Panc1 (cell line): ENCODE measurements around the gene CD99. TPM values are rescaled to one million over a fixed set of nuclear protein-coding genes. Genes with fewer than 3 reads are reported as not detected.

Experiments used
- ATAC-seq: fragments of 200-7000 bp; cut with Tn5 transposase; 2 replicates; pipeline ENCODE4 v1.9.1; 2020; ENCODE audit warnings: mild to moderate bottlenecking, moderate library complexity
- BruUV-seq: library from RNA; stranded (reverse); fragments of 400-500 nt; replicated peaks from 2 replicates; lab custom pipeline; 2021; lab: Mats Ljungman, UMichigan
- CTCF ChIA-PET: fragments of 300-600 bp; sonication (Branson Sonifier 250); formaldehyde crosslinking; loops from one replicate; lab custom pipeline; 2022; ENCODE audit warnings: antibody characterized with exemption; lab: Charles Lee
- POLR2A ChIA-PET: fragments of 300-600 bp; sonication (Branson Sonifier 250); formaldehyde crosslinking; loops from one replicate; lab custom pipeline; 2022; ENCODE audit warnings: antibody characterized with exemption; lab: Charles Lee
- DNase-seq: peaks from one replicate; pipeline ENCODE4 v3.0.0-alpha.2; 2010; ENCODE audit warnings: low read depth, low spot score
- H3K27ac ChIP-seq: 2 replicates; pipeline ENCODE4 v1.5.1; 2011; ENCODE audit warnings: mild to moderate bottlenecking, low read length, inconsistent platforms
- H3K27me3 ChIP-seq: fragments of 200-500 bp; sonication (Bioruptor generic); 2 replicates; pipeline ENCODE4 v1.6.0; 2014; ENCODE audit warnings: low read length, inconsistent platforms; ENCODE audit not compliant: control insufficient read depth, insufficient read depth
- H3K36me3 ChIP-seq: fragments of 200-500 bp; sonication (Bioruptor generic); 2 replicates; pipeline ENCODE4 v1.5.1; 2014; ENCODE audit warnings: inconsistent platforms, mild to moderate bottlenecking, low read length, moderate library complexity; ENCODE audit not compliant: control insufficient read depth, insufficient read depth
- H3K4me1 ChIP-seq: 2 replicates; pipeline ENCODE4 v1.5.1; 2011; ENCODE audit warnings: inconsistent platforms, mild to moderate bottlenecking, low read length, moderate library complexity; ENCODE audit not compliant: control insufficient read depth, insufficient read depth
- H3K4me3 ChIP-seq, 2 experiments: 2 replicates each; pipeline ENCODE4 v1.5.1; 2011 to 2012; ENCODE audit warnings: low read depth in 2 of 2, low read length in 2 of 2, mild to moderate bottlenecking in 2 of 2, inconsistent platforms in 1 of 2, moderate library complexity in 1 of 2
- H3K9me3 ChIP-seq: fragments of 200-500 bp; sonication (Bioruptor generic); 2 replicates; pipeline ENCODE4 v1.5.1; 2014; ENCODE audit warnings: low read depth, mild to moderate bottlenecking, inconsistent platforms, low read length, moderate library complexity; ENCODE audit not compliant: control insufficient read depth, insufficient read depth
- POLR2AphosphoS5 ChIP-seq: IDR thresholded peaks from 2 replicates; pipeline ENCODE4 v1.6.1; 2012; ENCODE audit warnings: mild to moderate bottlenecking, low read depth, low read length, moderate library complexity
- SIN3A ChIP-seq: IDR thresholded peaks from 2 replicates; pipeline ENCODE4 v1.6.1; 2012; ENCODE audit warnings: low read depth, mild to moderate bottlenecking, low read length, moderate library complexity, borderline replicate concordance; ENCODE audit not compliant: insufficient read depth
- TCF7L2 ChIP-seq: IDR thresholded peaks from 2 replicates; pipeline ENCODE4 v1.6.1; 2011; ENCODE audit warnings: mild to moderate bottlenecking, low read depth, low read length, inconsistent platforms
- in situ Hi-C: cut with HindIII; loops from 2 replicates; pipeline ENCODE4 v1.10.0; 2016; ENCODE audit warnings: low sequenced_read_pairs, low pct_unique_long_range_greater_than_20kb
- intact Hi-C: fragments of 100-400 bp; cut with micrococcal nuclease; formaldehyde crosslinking; loops from one replicate; pipeline ENCODE4 v1.10.0; 2022; ENCODE audit not compliant: unreplicated experiment
- total RNA-seq: library from RNA; stranded (reverse); gene quantifications from one replicate; pipeline ENCODE4 v1.2.1, GENCODE V29; 2021; ENCODE audit not compliant: unreplicated experiment
- TF ChIP-seq, protein P1 (sequence below), 2 experiments: IDR thresholded peaks; 2 replicates each; pipeline ENCODE4 v1.6.1; 2011 to 2012; ENCODE audit warnings: low read depth in 2 of 2, control low read depth in 1 of 2, low read length in 1 of 2, mild to moderate bottlenecking in 1 of 2, moderate library complexity in 1 of 2; ENCODE audit not compliant: insufficient read depth in 1 of 2
- TF ChIP-seq, protein P2 (sequence below): fragments of 450-650 bp; IDR thresholded peaks from 2 replicates; pipeline ENCODE4 v1.5.1; 2017; ENCODE audit warnings: mild to moderate bottlenecking

CD99 gene
- total RNA-seq, 1 experiment from 2014 or later = 67.6 TPM

DNA sequence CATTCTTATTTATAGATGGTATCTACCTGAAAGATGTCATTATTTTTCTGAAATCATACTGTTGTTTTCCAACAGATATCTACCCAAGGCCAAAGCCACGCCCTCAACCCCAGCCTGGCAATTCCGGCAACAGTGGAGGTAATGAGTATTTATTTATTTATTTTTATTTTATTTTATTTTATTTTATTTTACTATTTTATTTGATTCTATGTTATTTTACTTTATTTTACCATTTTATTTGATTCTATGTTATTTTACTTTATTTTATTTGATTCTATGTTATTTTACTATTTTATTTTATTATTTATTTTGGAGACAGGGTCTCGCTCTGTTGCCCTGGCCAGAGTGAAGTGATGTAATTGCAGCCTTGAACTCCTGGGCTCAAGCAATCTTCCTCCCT, 98.5 kb downstream of the CD99 start:
- TF ChIP-seq POLR2AphosphoS5 (no peak), SIN3A (no peak), TCF7L2 (no peak)
- TF ChIP-seq, protein P1, sequence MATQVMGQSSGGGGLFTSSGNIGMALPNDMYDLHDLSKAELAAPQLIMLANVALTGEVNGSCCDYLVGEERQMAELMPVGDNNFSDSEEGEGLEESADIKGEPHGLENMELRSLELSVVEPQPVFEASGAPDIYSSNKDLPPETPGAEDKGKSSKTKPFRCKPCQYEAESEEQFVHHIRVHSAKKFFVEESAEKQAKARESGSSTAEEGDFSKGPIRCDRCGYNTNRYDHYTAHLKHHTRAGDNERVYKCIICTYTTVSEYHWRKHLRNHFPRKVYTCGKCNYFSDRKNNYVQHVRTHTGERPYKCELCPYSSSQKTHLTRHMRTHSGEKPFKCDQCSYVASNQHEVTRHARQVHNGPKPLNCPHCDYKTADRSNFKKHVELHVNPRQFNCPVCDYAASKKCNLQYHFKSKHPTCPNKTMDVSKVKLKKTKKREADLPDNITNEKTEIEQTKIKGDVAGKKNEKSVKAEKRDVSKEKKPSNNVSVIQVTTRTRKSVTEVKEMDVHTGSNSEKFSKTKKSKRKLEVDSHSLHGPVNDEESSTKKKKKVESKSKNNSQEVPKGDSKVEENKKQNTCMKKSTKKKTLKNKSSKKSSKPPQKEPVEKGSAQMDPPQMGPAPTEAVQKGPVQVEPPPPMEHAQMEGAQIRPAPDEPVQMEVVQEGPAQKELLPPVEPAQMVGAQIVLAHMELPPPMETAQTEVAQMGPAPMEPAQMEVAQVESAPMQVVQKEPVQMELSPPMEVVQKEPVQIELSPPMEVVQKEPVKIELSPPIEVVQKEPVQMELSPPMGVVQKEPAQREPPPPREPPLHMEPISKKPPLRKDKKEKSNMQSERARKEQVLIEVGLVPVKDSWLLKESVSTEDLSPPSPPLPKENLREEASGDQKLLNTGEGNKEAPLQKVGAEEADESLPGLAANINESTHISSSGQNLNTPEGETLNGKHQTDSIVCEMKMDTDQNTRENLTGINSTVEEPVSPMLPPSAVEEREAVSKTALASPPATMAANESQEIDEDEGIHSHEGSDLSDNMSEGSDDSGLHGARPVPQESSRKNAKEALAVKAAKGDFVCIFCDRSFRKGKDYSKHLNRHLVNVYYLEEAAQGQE (IDR thresholded peaks at IDR 0.05; ENCODE audit: insufficient read depth in 1 of 2, low read depth in 2 of 2, low read length in 1 of 2) = no peak
- TF ChIP-seq, protein P2, sequence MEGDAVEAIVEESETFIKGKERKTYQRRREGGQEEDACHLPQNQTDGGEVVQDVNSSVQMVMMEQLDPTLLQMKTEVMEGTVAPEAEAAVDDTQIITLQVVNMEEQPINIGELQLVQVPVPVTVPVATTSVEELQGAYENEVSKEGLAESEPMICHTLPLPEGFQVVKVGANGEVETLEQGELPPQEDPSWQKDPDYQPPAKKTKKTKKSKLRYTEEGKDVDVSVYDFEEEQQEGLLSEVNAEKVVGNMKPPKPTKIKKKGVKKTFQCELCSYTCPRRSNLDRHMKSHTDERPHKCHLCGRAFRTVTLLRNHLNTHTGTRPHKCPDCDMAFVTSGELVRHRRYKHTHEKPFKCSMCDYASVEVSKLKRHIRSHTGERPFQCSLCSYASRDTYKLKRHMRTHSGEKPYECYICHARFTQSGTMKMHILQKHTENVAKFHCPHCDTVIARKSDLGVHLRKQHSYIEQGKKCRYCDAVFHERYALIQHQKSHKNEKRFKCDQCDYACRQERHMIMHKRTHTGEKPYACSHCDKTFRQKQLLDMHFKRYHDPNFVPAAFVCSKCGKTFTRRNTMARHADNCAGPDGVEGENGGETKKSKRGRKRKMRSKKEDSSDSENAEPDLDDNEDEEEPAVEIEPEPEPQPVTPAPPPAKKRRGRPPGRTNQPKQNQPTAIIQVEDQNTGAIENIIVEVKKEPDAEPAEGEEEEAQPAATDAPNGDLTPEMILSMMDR = no peak

More for the DNA sequence above, 98.5 kb downstream of the CD99 start:
- no peak overlapping the region for H3K4me3 ChIP-seq
- DNase-seq = no peak
- H3K4me1 ChIP-seq = no peaks in the 10 kb centered on the region
- H3K27ac ChIP-seq = no peak overlapping the region
- no peak for ATAC-seq
- no peaks in the 10 kb centered on the region for H3K27me3 ChIP-seq
- intact Hi-C loops (no loop called here), in situ Hi-C loops (no loop called here)
- CTCF ChIA-PET = no interaction called here
- POLR2A ChIA-PET = no interaction called here
- H3K36me3 ChIP-seq = no peaks in the 10 kb centered on the region
- no peaks in the 10 kb centered on the region for H3K9me3 ChIP-seq
- BruUV-seq = no TSS peak

Other genes starting within 250 kb of the CD99 start
- 20.1 TPM for gene DHRSX, start 190.3 kb upstream of the CD99 start, total RNA-seq
- gene ZBED1, start 190.3 kb upstream of the CD99 start, total RNA-seq = 23.9 TPM
- gene XG, start 60.7 kb downstream of the CD99 start, total RNA-seq = not detected
- 0.85 TPM for gene GYG2, start 137.6 kb downstream of the CD99 start, total RNA-seq
- 12.7 TPM for gene ARSD, start 238.0 kb downstream of the CD99 start, total RNA-seq